ENCODE data around the gene SPATA1.
"Not testable (repeated sequence)": the region's sequence is repeated elsewhere in the genome, so short reads cannot be mapped to it uniquely, and the experiment has no call there.

SPATA1 gene

GRCh38 chr1:84506002-84506728, at the start of gene SPATA1, which contains the start of gene GNG5:
TSS of gene SPATA1 (plus strand) at chr1:84506386. CDS start at chr1:84516360, 9,974 bp downstream.
TSS of gene GNG5 (minus strand) at chr1:84506581. CDS start at chr1:84506091, 490 bp downstream.
- peak; percentile 98 for DNase-seq

- no peak for DNase-seq
Measured at GRCh38 chr1:84462118-84462517, 44.1 kb upstream of the SPATA1 start.

GRCh38 chr1:84467298-84467697, 38.9 kb upstream of the SPATA1 start:
- no peak for DNase-seq

- DNase-seq: no peak
Measured at GRCh38 chr1:84476225-84476624, 30.0 kb upstream of the SPATA1 start.

GRCh38 chr1:84478876-84479868, 27.0 kb upstream of the SPATA1 start, which contains the start of gene RPF1:
TSS of gene RPF1 (plus strand) at chr1:84479266. CDS start at chr1:84479282, 16 bp downstream.
- DNase-seq: peak; percentile 83

GRCh38 chr1:84479998-84480397, 26.2 kb upstream of the SPATA1 start:
- DNase-seq: peak; percentile 29

- DNase-seq: peak; percentile 53
Measured at GRCh38 chr1:84480650-84481049, 25.5 kb upstream of the SPATA1 start.

- DNase-seq: no peak
Measured at GRCh38 chr1:84481317-84481716, 24.9 kb upstream of the SPATA1 start.

- no peak for DNase-seq
Measured at GRCh38 chr1:84488107-84488506, 18.1 kb upstream of the SPATA1 start.

- DNase-seq: no peak
Measured at GRCh38 chr1:84489766-84490165, 16.4 kb upstream of the SPATA1 start.

GRCh38 chr1:84492726-84493125, 13.5 kb upstream of the SPATA1 start:
- DNase-seq: no peak

GRCh38 chr1:84493747-84494146, 12.4 kb upstream of the SPATA1 start:
- no peak for DNase-seq

GRCh38 chr1:84496498-84496897, 9.7 kb upstream of the SPATA1 start:
- no peak for DNase-seq

- no peak for DNase-seq
Measured at GRCh38 chr1:84497631-84498275, 8.4 kb upstream of the SPATA1 start.

- DNase-seq: no peak
Measured at GRCh38 chr1:84502927-84503326, 3.3 kb upstream of the SPATA1 start.

- DNase-seq: peak; percentile 20
Measured at GRCh38 chr1:84504580-84505492, 1.4 kb upstream of the SPATA1 start.

GRCh38 chr1:84505493-84506001, 639 bp upstream of the SPATA1 start:
- no peak for DNase-seq

- DNase-seq: no peak
Measured at GRCh38 chr1:84506729-84507453, 705 bp downstream of the SPATA1 start.

- DNase-seq: not testable (repeated sequence)
Measured at GRCh38 chr1:84507887-84508286, 1.7 kb downstream of the SPATA1 start.

- DNase-seq: no peak
Measured at GRCh38 chr1:84508510-84508909, 2.3 kb downstream of the SPATA1 start.

- no peak for DNase-seq
Measured at GRCh38 chr1:84509029-84509428, 2.8 kb downstream of the SPATA1 start.

Data from activated CD4-positive, alpha-beta T cell treated with anti-CD3 and anti-CD28 coated beads, Interleukin-2, amount 50 U/mL, for 16 hours (primary cell).